TTC549 (cell line): Measurements from ENCODE around the gene CXADR.
"Not testable (repeated sequence)": the region's sequence is repeated elsewhere in the genome, so short reads cannot be mapped to it uniquely, and the experiment has no call there.

Source experiments
- FAIRE-seq: peaks from 2 replicates; lab custom pipeline; 2012; peaks lifted over from hg19 to GRCh38; lab: Jason Lieb, UNC

CXADR gene

GRCh38 chr21:17502985-17503384 lies 9.9 kb upstream of the CXADR start:
- not testable (repeated sequence) for FAIRE-seq

- FAIRE-seq, result no peak
Observed at GRCh38 chr21:17506951-17507350, 5.9 kb upstream of the CXADR start.

- no peak for FAIRE-seq
Observed at GRCh38 chr21:17507591-17507990, 5.3 kb upstream of the CXADR start.

GRCh38 chr21:17513214-17514123 lies 626 bp downstream of the CXADR start:
- FAIRE-seq, result no peak

- FAIRE-seq, result no peak
Observed at GRCh38 chr21:17514124-17514845, 1.4 kb downstream of the CXADR start.

GRCh38 chr21:17517008-17517407 lies 4.2 kb downstream of the CXADR start:
- FAIRE-seq, result not testable (repeated sequence)

- no peak for FAIRE-seq
Observed at GRCh38 chr21:17519208-17519738, 6.4 kb downstream of the CXADR start.

GRCh38 chr21:17519965-17520609 lies 7.2 kb downstream of the CXADR start:
- FAIRE-seq, result no peak

GRCh38 chr21:17523007-17523451 lies 10.2 kb downstream of the CXADR start:
- FAIRE-seq, result no peak

- not testable (repeated sequence) for FAIRE-seq
Observed at GRCh38 chr21:17523979-17524494, 11.2 kb downstream of the CXADR start.

GRCh38 chr21:17524635-17525034 lies 11.8 kb downstream of the CXADR start:
- FAIRE-seq, result no peak

GRCh38 chr21:17526776-17527175 lies 13.9 kb downstream of the CXADR start:
- FAIRE-seq, result no peak

GRCh38 chr21:17527240-17527639 lies 14.4 kb downstream of the CXADR start:
- no peak for FAIRE-seq

GRCh38 chr21:17527711-17528110 lies 14.9 kb downstream of the CXADR start:
- no peak for FAIRE-seq

GRCh38 chr21:17529648-17530047 lies 16.8 kb downstream of the CXADR start:
- FAIRE-seq, result no peak

GRCh38 chr21:17532292-17532691 lies 19.4 kb downstream of the CXADR start:
- FAIRE-seq, result no peak

- no peak for FAIRE-seq
Observed at GRCh38 chr21:17536381-17536780, 23.5 kb downstream of the CXADR start.

GRCh38 chr21:17537299-17537698 lies 24.5 kb downstream of the CXADR start:
- FAIRE-seq, result no peak

- FAIRE-seq, result no peak
Observed at GRCh38 chr21:17538576-17538975, 25.7 kb downstream of the CXADR start.

- FAIRE-seq, result no peak
Observed at GRCh38 chr21:17539323-17539722, 26.5 kb downstream of the CXADR start.

GRCh38 chr21:17539743-17540341 lies 27.0 kb downstream of the CXADR start:
- FAIRE-seq, result no peak

GRCh38 chr21:17540530-17540929 lies 27.7 kb downstream of the CXADR start:
- FAIRE-seq, result no peak
